Globus pallidus (tissue), 1 donor: ENCODE results near the gene SH3PXD2A.
"Not testable (repeated sequence)": the region's sequence is repeated elsewhere in the genome, so short reads cannot be mapped to it uniquely, and the experiment has no call there.

Experiments
- DNase-seq: peaks from one replicate; pipeline ENCODE4 v3.0.0-alpha.2; 2015; ENCODE audit warnings: low spot score

SH3PXD2A gene

GRCh38 chr10:103834436-103835095 is 20.8 kb downstream of the SH3PXD2A start:
- no peak for DNase-seq

DNA sequence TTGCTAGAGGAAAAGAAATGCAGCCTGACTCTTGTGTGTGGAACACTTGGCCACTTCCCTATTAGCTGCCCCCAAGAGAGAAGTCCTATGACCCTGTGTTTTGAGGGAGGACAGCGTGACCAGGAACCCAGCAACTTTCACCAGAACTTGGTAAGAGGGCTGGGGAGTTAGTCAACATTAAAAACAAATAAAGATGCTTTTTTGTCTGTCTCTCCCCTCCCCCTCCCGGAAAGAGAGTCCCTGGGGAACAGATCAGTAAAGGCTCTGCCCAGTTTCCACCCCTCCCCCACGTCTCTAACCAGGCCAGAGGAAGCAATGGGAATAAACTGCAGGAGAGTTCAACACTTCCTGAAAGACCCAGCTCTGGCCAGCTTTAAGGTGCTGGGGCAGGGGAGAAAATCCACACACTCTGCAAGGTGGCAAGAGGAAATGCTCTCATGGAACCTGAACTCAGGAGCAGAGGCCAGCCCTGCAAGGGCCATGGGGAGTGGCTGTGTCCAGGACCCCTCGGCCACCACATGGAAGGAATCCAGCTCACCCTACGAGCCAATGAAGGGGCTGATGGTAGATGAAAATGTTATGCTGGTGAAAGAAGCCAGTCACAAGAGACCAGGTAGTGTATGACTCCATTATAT is 21.5 kb downstream of the SH3PXD2A start:
- DNase-seq: no peak

DNA sequence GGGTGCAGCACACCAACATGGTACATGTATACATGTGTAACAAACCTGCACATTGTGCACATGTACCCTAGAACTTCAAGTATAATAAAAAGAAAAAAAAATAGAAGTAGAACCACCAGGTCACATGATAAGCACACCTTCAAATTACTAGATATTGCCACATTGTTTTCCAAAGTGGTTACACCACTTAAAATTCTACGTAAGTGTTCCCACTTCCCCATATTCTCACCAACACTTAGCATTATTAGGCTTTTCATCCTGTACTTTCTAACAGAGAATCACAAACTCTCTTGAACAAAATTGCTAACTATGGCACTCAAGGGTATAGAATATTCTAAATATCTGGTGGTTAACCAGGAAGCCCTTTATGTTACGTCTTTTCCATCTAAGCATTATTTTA is 22.6 kb downstream of the SH3PXD2A start:
- DNase-seq: no peak

- no peak for DNase-seq
Observed at GRCh38 chr10:103829838-103830465, 25.4 kb downstream of the SH3PXD2A start.

DNA sequence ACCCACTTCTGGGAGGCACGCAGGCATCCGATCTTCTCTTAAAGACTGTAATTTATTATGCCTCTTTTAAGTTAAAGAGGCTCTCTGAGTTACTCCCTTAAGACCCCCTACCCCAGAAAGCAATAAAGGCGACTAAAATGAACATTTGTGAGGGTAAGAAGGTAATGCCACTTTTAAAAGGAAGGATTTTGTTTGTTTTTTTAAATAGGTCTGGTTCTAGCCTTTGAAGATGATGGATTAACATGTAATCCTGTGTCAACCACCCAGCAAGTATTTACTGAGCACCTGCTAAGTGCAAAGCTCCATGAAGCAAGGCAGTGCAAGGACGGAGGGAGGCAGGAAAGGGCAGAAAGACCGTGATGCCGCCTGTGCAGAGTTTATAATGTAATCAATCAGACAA is 26.1 kb downstream of the SH3PXD2A start:
- DNase-seq: no peak

DNA sequence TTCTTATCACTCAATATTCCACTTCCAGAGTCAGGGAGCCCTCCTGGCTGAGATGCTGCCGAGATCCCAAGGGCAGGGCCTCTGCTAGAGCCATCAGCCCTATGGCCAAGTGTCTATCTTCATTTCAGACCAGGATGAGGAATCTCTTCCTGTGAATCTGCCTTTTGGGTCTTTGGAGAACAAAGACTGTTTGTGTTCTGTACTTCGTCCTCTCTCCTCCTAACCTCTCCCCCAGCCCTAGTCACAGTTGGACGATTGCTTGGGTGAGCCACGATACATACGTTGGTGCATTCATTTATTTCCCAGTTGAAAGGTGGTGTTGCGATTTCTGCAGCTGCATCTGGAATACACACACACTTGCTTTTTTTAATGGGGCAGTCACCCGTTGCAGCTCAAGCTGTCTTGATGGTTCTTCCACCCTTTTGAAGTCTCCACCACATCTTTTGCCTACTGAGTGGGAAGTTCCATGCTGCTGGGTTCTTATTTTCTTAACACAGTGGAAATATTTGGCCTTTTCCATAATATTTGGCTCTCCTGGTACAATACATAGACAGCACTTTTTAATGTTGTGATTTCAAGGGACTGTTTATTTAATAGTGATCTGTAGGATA is 26.7 kb downstream of the SH3PXD2A start:
- no peak for DNase-seq

GRCh38 chr10:103828107-103828506 is 27.3 kb downstream of the SH3PXD2A start:
- no peak for DNase-seq

- DNase-seq: no peak
Observed at GRCh38 chr10:103826885-103827284, 28.5 kb downstream of the SH3PXD2A start.

- DNase-seq: no peak
Observed at GRCh38 chr10:103824281-103824680, 31.1 kb downstream of the SH3PXD2A start.

DNA sequence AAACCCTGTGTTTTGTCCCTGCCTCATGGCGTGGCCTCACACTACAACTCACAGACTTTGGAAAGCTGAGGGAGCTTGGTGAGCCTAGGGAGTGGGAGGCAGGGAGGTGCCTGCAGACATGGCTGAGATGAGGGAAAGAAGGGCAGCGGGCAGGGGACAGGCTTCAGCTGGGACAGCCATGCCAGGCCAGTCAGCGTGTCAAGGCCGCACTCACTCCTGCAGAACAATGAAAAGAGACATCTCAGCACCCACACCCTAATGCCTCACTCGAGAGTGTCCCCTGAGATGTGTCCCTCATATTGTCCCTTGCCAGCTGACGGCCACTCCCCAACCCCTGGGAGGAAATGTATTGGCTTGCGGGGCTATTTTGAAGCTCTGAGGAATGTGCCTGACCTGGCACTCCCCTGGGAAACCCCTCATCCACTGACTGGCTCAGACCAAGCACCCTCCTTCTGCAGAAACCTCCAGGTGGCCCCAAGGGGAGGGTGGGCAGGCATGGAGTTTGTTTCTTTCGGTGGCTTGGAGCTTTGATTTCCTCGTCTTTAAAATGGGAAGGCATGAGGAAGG is 31.6 kb downstream of the SH3PXD2A start:
- no peak for DNase-seq

GRCh38 chr10:103822800-103823199 is 32.6 kb downstream of the SH3PXD2A start:
- no peak for DNase-seq

DNA sequence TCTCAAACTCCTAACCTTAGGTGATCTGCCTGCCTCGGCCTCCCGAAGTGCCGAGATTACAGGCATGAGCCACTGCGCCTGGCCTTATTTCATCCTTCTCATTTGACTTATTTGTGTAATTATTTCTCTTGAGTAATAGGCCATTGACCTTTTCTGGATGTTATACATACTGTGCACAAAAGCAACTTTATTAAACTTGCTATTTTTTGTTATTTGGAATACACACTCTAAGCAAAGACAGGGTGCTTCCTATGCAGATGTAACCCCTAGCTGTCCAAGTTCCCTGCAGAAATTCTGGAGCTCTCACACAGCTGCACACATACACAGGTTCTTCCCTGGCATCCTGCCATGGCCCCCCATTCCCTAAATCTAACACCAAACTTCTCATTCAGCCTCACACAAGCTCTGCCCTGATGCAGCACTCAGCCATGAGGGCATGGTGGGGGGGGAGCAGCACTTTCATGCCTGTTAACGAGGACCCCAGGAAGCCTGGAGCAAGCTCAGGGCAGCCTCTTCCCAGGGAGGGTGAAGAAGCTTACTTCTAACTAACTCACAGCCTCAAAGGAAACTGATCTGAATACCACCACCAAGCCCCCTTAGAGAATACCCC is 33.2 kb downstream of the SH3PXD2A start:
- DNase-seq: no peak

GRCh38 chr10:103820101-103821062 is 35.0 kb downstream of the SH3PXD2A start:
- DNase-seq: no peak

DNA sequence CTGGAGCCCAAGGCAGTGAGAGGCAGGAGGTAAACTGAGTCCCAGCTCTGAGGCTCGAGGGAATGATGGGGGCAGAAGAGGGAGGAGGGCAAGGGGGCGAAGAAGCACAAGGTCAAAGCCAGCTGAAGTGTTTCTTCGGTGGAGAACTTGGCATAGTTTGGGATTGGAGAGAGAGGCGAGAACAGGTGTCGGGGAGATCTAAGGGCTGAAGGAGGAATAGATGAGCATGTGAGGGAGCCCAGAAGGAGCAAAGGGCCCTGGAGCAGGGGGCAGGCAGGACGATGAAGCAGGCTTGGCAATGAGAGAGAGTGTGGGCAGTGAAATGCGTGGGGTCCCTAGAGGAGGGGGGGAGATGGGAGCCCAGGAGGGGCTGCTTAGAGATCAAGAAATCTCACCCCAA is 35.9 kb downstream of the SH3PXD2A start:
- DNase-seq: no peak

DNA sequence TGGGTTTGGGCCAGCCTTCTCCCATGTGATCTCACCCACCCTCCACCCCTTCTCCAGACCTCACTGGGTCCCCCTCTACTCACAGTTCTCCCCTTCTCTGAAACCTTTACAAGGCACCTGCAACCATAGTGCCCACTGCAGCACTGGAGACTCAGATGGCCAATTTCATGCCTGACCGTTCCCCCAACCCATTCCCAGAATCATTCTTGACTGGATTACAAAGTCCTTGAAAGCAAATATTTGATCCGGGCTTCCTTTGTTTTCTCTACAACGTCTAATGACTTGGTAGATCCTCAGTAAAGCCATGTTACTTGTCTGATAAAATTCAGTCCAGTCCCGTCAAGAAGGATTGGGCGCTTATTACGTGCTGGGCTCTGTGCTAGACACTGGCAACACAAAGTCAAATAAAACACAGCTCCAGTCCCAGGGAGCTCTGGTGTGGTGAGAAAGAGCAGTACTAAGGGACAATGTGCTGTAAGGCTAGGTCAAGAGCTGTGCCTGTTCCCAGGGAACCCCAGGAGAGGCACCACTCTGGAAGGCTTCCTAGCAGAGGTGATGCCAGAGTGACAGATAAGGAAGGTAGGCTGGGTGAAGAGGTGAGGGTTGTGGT is 36.5 kb downstream of the SH3PXD2A start:
- no peak for DNase-seq

DNA sequence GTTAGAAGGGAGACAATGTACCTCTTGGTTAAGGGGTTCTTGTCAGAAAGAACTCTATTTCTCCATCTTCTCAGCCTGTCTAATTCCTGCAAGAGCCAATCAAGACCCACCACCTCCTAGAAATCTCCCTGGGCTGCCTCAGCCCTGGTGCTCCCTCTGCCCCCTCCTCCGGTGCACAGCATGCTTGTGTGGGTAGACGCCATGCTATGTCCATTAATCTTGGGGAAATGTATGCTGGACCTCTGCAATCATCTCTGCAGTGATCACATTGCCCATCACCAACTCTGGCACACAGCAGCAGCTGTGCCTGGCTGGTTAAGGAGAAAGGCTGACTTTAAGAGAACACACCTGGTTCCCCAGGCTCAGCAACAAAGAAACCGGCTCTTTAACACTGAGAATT is 37.3 kb downstream of the SH3PXD2A start:
- no peak for DNase-seq

DNA sequence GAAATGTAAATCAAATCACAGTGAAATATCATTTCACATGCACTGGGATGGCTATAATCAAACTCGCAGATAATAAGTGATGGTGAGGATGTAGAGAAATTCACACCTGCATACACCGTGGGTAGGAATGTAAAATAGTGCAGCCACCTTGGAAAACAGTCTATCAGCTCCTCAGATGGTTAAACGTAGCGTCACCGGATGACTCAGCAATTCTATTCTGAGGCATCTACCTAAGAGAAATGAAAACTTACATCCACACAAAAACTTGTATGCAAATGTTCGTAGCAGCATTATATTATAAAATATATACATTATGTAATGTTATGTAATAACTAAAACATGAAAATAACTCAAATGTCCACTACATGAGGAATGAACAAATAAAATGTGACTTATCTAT is 38.9 kb downstream of the SH3PXD2A start:
- no peak for DNase-seq

DNA sequence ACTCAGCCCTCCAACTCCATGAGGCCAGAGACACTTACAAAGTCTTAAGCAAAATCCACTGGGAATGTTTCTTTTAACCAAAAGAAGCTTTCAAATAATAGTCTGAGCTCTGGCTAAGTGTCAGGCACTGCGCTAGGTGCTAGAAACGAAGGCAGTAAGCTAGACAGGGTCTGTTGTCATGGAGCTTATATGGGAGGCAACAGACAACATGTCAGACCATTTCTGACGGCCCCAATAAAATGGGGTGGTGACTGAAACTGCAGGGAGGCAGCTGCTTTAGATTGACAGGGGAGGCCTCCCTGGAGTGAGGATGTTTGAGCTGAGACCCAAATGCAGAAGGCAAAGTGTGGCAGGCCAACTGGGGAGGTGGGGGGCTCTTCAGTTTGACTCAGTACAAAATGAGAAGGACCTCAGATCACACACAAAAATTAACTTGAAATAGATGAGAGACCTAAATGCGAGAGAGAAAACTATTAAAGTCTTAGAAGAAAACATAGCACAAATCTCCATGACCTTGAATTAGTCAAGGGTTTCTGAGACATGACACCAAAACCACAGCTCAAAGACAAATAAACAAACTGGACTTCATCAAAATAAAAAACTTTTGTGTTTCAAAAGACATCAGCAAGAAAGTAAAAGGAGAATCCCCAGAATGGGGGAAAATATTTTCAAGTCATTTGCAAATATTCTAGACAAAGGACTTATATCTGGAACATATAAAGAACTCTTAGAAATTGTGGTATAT is 40.6 kb downstream of the SH3PXD2A start:
- DNase-seq: no peak

DNA sequence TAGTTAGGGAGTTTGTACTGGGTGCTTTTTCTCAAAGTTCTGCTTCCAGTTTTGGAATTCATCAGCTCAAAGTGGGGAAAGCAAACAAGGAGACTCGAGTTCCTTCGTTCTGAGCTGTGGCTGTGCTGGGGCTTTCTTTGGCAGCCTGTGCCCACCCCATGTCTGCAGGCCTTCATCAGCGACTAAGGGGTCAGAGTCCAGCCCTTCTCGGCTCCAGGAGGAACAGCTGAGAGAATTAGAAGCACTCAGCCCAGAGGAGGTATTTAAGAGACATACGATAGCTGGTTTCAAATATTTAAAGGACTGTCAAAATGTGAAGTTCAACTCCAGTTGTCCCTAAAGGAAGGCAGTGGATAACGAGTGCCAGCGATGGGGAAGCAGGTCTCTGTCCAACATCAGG is 41.3 kb downstream of the SH3PXD2A start:
- no peak for DNase-seq

GRCh38 chr10:103813312-103813711 is 42.1 kb downstream of the SH3PXD2A start:
- DNase-seq: not testable (repeated sequence)
